B cell (primary cell): ENCODE data around the gene WWP2. TPM values are rescaled to one million over a fixed set of nuclear protein-coding genes. Genes with fewer than 3 reads are reported as not detected.

Experiments used
- ATAC-seq: fragments of 200-7000 bp; cut with Tn5 transposase; one replicate; pipeline ENCODE4 v1.10.0; 2021; ENCODE audit warnings: low read depth, mild to moderate bottlenecking, moderate number of reproducible peaks, moderate library complexity
- CTCF ChIA-PET: fragments of 350-600 bp; sonication (Branson Sonifier 250); formaldehyde crosslinking; loops from one replicate; lab custom pipeline; 2021; ENCODE audit warnings: antibody characterized with exemption, inconsistent platforms; lab: Charles Lee
- POLR2A ChIA-PET: fragments of 350-600 bp; sonication (Branson Sonifier 250); formaldehyde crosslinking; loops from one replicate; lab custom pipeline; 2021; ENCODE audit warnings: antibody characterized with exemption; lab: Charles Lee
- DNase-seq: peaks from one replicate; pipeline ENCODE4 v3.0.0; 2013
- H2AFZ ChIP-seq: 2 replicates; pipeline ENCODE4 v1.6.1; 2012; ENCODE audit warnings: mild to moderate bottlenecking, low read depth, low read length; ENCODE audit not compliant: insufficient read depth, poor library complexity, severe bottlenecking
- H3K27ac ChIP-seq, 2 donors: 1 replicate in 1 of 2; 2 replicates in 1 of 2; pipeline ENCODE4 v1.5.1; 2012 to 2013; ENCODE audit warnings: low read length in 2 of 2, mild to moderate bottlenecking in 2 of 2, moderate library complexity in 1 of 2
- H3K27me3 ChIP-seq, 4 experiments: fragments of 200-600 bp in 1 of 4; sonication (generic) in 1 of 4; replicated peaks in 1 of 4; 1 replicate in 2 of 4; 2 replicates in 2 of 4; pipeline versions ENCODE4 v1.6.1 to v1.7.0; 2013 to 2016; ENCODE audit warnings: low read length in 3 of 4, mild to moderate bottlenecking in 2 of 4, mixed read lengths in 1 of 4, moderate library complexity in 1 of 4; ENCODE audit not compliant: insufficient read depth in 4 of 4, control insufficient read depth in 3 of 4; ENCODE audit errors: control extremely low read depth in 1 of 4
- H3K36me3 ChIP-seq, 2 experiments: replicated peaks in 1 of 2; 1 replicate in 1 of 2; 2 replicates in 1 of 2; pipeline versions ENCODE4 v1.6.1 to v1.7.1; 2013; ENCODE audit warnings: low read length in 1 of 2; ENCODE audit not compliant: insufficient read depth in 2 of 2, control insufficient read depth in 1 of 2; ENCODE audit errors: control extremely low read depth in 1 of 2, extremely low read depth in 1 of 2
- H3K4me1 ChIP-seq, 2 donors: fragments of 200-600 bp in 1 of 2; sonication (generic) in 1 of 2; 1 replicate in 1 of 2; 2 replicates in 1 of 2; pipeline versions ENCODE4 v1.5.1 to v1.6.1; 2013 to 2017; ENCODE audit warnings: low read length in 2 of 2; ENCODE audit not compliant: control insufficient read depth in 2 of 2, insufficient read depth in 2 of 2
- H3K4me2 ChIP-seq: replicated peaks from 2 replicates; pipeline ENCODE3; 2012; ENCODE audit warnings: mild to moderate bottlenecking, low read depth, low read length; ENCODE audit not compliant: poor library complexity, severe bottlenecking
- H3K4me3 ChIP-seq, 5 experiments: fragments of 200-600 bp in 1 of 5; sonication (generic) in 1 of 5; 1 replicate in 3 of 5; 2 replicates in 2 of 5; pipeline versions ENCODE4 v1.5.1 to v1.7.0; 2011 to 2016; ENCODE audit warnings: low read length in 4 of 5, mild to moderate bottlenecking in 4 of 5, low read depth in 2 of 5, control low read depth in 1 of 5, moderate library complexity in 1 of 5; ENCODE audit not compliant: insufficient read depth in 1 of 5; ENCODE audit errors: control extremely low read depth in 1 of 5, extremely low read depth in 1 of 5
- H3K79me2 ChIP-seq: fragments of 200-600 bp; sonication (generic); one replicate; pipeline ENCODE4 v1.6.0; 2016; ENCODE audit warnings: low read length; ENCODE audit not compliant: control insufficient read depth, insufficient read depth
- H3K9ac ChIP-seq: fragments of 200-600 bp; sonication (generic); 2 replicates; pipeline ENCODE4 v1.6.1; 2017; ENCODE audit warnings: mild to moderate bottlenecking, low read length, moderate library complexity
- H3K9me3 ChIP-seq, 3 donors: one replicate each; pipeline versions ENCODE4 v1.6.1 to v1.7.1; 2013; ENCODE audit warnings: low read length in 2 of 3; ENCODE audit not compliant: control insufficient read depth in 2 of 3, insufficient read depth in 1 of 3; ENCODE audit errors: control extremely low read depth in 1 of 3
- H4K20me1 ChIP-seq: 2 replicates; pipeline ENCODE4 v1.6.0; 2012; ENCODE audit warnings: mild to moderate bottlenecking, low read length; ENCODE audit not compliant: insufficient read depth, control insufficient read depth, poor library complexity, severe bottlenecking
- H3K27ac Mint-ChIP-seq: one replicate; pipeline ENCODE4 v1.8.0; 2021; ENCODE audit warnings: mixed read lengths
- H3K27me3 Mint-ChIP-seq: one replicate; pipeline ENCODE4 v1.8.0; 2021; ENCODE audit warnings: mixed read lengths
- H3K4me1 Mint-ChIP-seq: one replicate; pipeline ENCODE4 v1.8.0; 2021; ENCODE audit warnings: mixed read lengths
- H3K4me3 Mint-ChIP-seq: one replicate; pipeline ENCODE4 v1.8.0; 2021; ENCODE audit warnings: mixed read lengths
- H3K9me3 Mint-ChIP-seq: one replicate; pipeline ENCODE4 v1.8.0; 2022; ENCODE audit warnings: mixed read lengths; ENCODE audit not compliant: insufficient read depth
- EZH2 ChIP-seq: IDR thresholded peaks from 2 replicates; pipeline ENCODE4 v1.6.1; 2012; ENCODE audit warnings: borderline replicate concordance, low read depth, mild to moderate bottlenecking, moderate library complexity, low read length; ENCODE audit not compliant: insufficient read depth, poor library complexity, severe bottlenecking
- WGBS: methylation state at CpG from one replicate; pipeline ENCODE4 v1.1.5; 2013; ENCODE audit warnings: missing lambda C conversion rate; ENCODE audit not compliant: insufficient coverage; 5-methylcytosine and 5-hydroxymethylcytosine counted together
- intact Hi-C: fragments of 100-400 bp; cut with micrococcal nuclease; formaldehyde crosslinking; loops from one replicate; pipeline ENCODE4 v1.10.0; 2022
- polyA plus RNA-seq: library from polyadenylated mRNA; depleted of rRNA; stranded (reverse); fragments of >200 nt; gene quantifications from 2 replicates; pipeline ENCODE4 v1.2.3, GENCODE V29; 2012
- total RNA-seq, 2 donors: library from RNA; stranded (reverse); fragments of 120-200 nt in 1 of 2; gene quantifications; 1 replicate in 1 of 2; 2 replicates in 1 of 2; pipeline versions ENCODE4 v1.2.3 to v1.2.4, GENCODE V29; 2013 to 2022
- TF ChIP-seq, protein P1 (sequence below): fragments of 200-600 bp; IDR thresholded peaks from one replicate; pipeline ENCODE4 v1.8.0; 2022; ENCODE audit warnings: antibody characterized with exemption, mild to moderate bottlenecking

The WWP2 gene
- total and polyA plus RNA-seq, 2 donors (not counting 1 experiment from before 2014, with no cell fraction given): 33.4 to 105 TPM

DNA sequence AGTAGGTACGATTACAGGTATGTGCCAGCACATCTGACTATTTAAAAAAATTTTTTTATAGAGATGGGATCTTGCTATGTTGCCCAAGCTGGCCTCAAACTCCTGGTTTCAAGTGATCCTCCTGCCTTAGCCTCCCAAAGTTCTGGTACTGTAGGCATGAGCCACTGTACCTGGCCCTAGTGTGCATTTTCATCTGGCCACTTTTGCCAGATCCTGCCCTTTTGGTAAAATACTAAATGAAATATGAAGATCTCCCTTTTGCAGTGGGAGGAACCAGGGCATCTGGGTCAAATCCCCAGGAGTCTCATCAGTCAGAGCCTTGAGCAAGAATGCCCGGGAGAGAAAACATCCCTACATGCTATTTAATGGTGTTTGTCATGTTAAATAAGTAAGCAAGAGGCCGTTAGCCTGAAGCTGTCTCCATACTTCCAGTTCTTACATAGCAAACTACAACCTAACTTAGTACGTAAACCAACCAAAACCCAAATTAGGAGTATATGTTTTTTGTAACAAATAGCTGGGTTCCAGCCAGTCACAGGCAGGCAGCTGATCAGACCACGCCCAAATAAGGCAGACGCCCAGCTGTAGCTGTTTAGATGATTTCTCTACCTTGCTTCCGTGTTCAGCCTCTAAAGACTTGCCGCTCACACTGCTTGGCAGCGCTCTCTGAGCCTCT is 142.5 kb downstream of the WWP2 start:
- ChIA-PET CTCF (interaction anchor here (0.7 to 1.5 kb wide), 2 partner anchors 26 kb away, joined by 3 to 4 read pairs; no protein-coding TSS in a partner anchor), POLR2A (no interaction called here)
- no peak overlapping the region for H3K4me3 Mint-ChIP-seq
- Histone ChIP-seq H3K4me2 (no peak overlapping the region), H3K36me3 (peaks cover 23 to 36% of the 10 kb centered on the region in 2 experiments), H3K79me2 (no peaks in the 10 kb centered on the region), H3K4me3 (no peak overlapping the region), H3K27me3 (no peaks in the 10 kb centered on the region), H3K9me3 (no peaks in the 10 kb centered on the region), H3K4me1 (no peaks in the 10 kb centered on the region), H4K20me1 (no peaks in the 10 kb centered on the region), H3K27ac (no peak overlapping the region), H3K9ac (no peak overlapping the region), H2AFZ (no peak overlapping the region)
- H3K27ac Mint-ChIP-seq: no peak overlapping the region
- WGBS: 95% methylated on average over 4 of the region's 9 CpGs
- intact Hi-C loops: no loop called here
- no peak for ATAC-seq
- no peaks in the 10 kb centered on the region for H3K4me1 Mint-ChIP-seq
- no peaks in the 10 kb centered on the region for H3K27me3 Mint-ChIP-seq
- no peak for TF ChIP-seq EZH2
- no peaks in the 10 kb centered on the region for H3K9me3 Mint-ChIP-seq
- no peak for DNase-seq

GRCh38 chr16:69905171-69905555 is 143.0 kb downstream of the WWP2 start:
- WGBS: 0% methylated on average over 1 of the region's 2 CpGs
- Mint-ChIP-seq H3K4me3 (no peak overlapping the region), H3K4me1 (no peaks in the 10 kb centered on the region), H3K27ac (no peak overlapping the region), H3K27me3 (no peaks in the 10 kb centered on the region), H3K9me3 (no peaks in the 10 kb centered on the region)
- ChIA-PET POLR2A (no interaction called here), CTCF (interaction anchor here (0.7 kb wide), 1 partner anchor 25 kb away, joined by 3 read pairs; no protein-coding TSS in a partner anchor)
- no peak for ATAC-seq
- Histone ChIP-seq H2AFZ (no peak overlapping the region), H3K4me1 (no peaks in the 10 kb centered on the region), H3K27ac (no peak overlapping the region), H4K20me1 (no peaks in the 10 kb centered on the region), H3K4me3 (no peak overlapping the region), H3K4me2 (no peak overlapping the region), H3K27me3 (no peaks in the 10 kb centered on the region), H3K9me3 (no peaks in the 10 kb centered on the region), H3K79me2 (no peaks in the 10 kb centered on the region), H3K36me3 (peaks cover 23 to 39% of the 10 kb centered on the region in 2 experiments), H3K9ac (no peak overlapping the region)
- TF ChIP-seq, protein P1, sequence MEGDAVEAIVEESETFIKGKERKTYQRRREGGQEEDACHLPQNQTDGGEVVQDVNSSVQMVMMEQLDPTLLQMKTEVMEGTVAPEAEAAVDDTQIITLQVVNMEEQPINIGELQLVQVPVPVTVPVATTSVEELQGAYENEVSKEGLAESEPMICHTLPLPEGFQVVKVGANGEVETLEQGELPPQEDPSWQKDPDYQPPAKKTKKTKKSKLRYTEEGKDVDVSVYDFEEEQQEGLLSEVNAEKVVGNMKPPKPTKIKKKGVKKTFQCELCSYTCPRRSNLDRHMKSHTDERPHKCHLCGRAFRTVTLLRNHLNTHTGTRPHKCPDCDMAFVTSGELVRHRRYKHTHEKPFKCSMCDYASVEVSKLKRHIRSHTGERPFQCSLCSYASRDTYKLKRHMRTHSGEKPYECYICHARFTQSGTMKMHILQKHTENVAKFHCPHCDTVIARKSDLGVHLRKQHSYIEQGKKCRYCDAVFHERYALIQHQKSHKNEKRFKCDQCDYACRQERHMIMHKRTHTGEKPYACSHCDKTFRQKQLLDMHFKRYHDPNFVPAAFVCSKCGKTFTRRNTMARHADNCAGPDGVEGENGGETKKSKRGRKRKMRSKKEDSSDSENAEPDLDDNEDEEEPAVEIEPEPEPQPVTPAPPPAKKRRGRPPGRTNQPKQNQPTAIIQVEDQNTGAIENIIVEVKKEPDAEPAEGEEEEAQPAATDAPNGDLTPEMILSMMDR: no peak
- no peak for TF ChIP-seq EZH2
- DNase-seq: no peak
- intact Hi-C loops: no loop called here
